ENCODE measurements around the gene FAM168A.

GRCh38 chr11:73392108-73393010 is 205.6 kb downstream of the FAM168A start:
- TF ChIP-seq PRRX2 (CRISPR knock-in tag; IDR thresholded peaks at IDR 0.05) (no peak), SP1 (CRISPR knock-in tag; conservative IDR thresholded peaks at IDR 0.05) (no peak), SMAD3 (CRISPR knock-in tag; IDR thresholded peaks at IDR 0.05; ENCODE audit: borderline replicate concordance) (no peak), MXD4 (CRISPR knock-in tag; IDR thresholded peaks at IDR 0.05; ENCODE audit: borderline replicate concordance) (no peak), SOX15 (CRISPR knock-in tag; IDR thresholded peaks at IDR 0.05) (no peak), CTCF (IDR thresholded peaks at IDR 0.05) (no peak), MLX (CRISPR knock-in tag; IDR thresholded peaks at IDR 0.05) (no peak)
